SK-N-SH (cell line): ENCODE measurements around the gene FAM221B. TPM values are rescaled to one million over a fixed set of nuclear protein-coding genes. Genes with fewer than 3 reads are reported as not detected.

ENCODE experiments used
- CTCF ChIA-PET: fragments of 300-600, 350-600 bp; formaldehyde crosslinking; extraction: SDS; loops from one replicate; lab custom pipeline; 2021; lab: Yijun Ruan, JAX
- POLR2A ChIA-PET: fragments of 350-600 bp; sonication (Branson Sonifier 250); formaldehyde crosslinking; extraction: SDS; loops from one replicate; lab custom pipeline; 2020; ENCODE audit warnings: antibody characterized with exemption, inconsistent platforms; lab: Yijun Ruan, JAX
- DNase-seq: peaks from one replicate; pipeline ENCODE4 v3.0.0; 2012
- H2AFZ ChIP-seq: fragments of 200-600 bp; sonication (generic); 2 replicates; pipeline ENCODE4 v1.8.1; 2016; ENCODE audit warnings: antibody characterized with exemption, mild to moderate bottlenecking, low read depth
- H3F3A ChIP-seq: fragments of 200-600 bp; sonication (generic); replicated peaks from 2 replicates; pipeline ENCODE3; 2016; ENCODE audit warnings: antibody characterized with exemption, mild to moderate bottlenecking; ENCODE audit not compliant: insufficient read depth
- H3K27ac ChIP-seq, 2 experiments: fragments of 200-500 bp in 1 of 2; fragments of 200-600 bp in 1 of 2; sonication (Bioruptor generic) in 1 of 2; sonication (generic), shearing (Covaris generic) in 1 of 2; 2 replicates each; pipeline versions ENCODE4 v1.5.1 to v1.6.1; 2014 to 2016; ENCODE audit warnings: low read depth in 2 of 2, inconsistent platforms in 1 of 2, low read length in 1 of 2, mild to moderate bottlenecking in 1 of 2, mixed read lengths in 1 of 2
- H3K27me3 ChIP-seq: fragments of 200-600 bp; sonication (generic), shearing (Covaris generic); 2 replicates; pipeline ENCODE4 v1.6.1; 2016; ENCODE audit warnings: mixed run types; ENCODE audit not compliant: insufficient read depth
- H3K36me3 ChIP-seq, 2 experiments: fragments of 200-500 bp in 1 of 2; fragments of 200-600 bp in 1 of 2; sonication (Bioruptor generic) in 1 of 2; sonication (generic) in 1 of 2; replicated peaks in 1 of 2; 2 replicates each; pipeline versions ENCODE3 to v1.5.1; 2014 to 2016; ENCODE audit warnings: low read length in 1 of 2, mild to moderate bottlenecking in 1 of 2; ENCODE audit not compliant: insufficient read depth in 2 of 2, control insufficient read depth in 1 of 2
- H3K4me1 ChIP-seq, 2 experiments: fragments of 200-500 bp in 1 of 2; fragments of 200-600 bp in 1 of 2; sonication (Bioruptor generic) in 1 of 2; sonication (generic), shearing (Covaris generic) in 1 of 2; 2 replicates each; pipeline versions ENCODE4 v1.5.1 to v1.6.1; 2014 to 2016; ENCODE audit warnings: low read depth in 1 of 2, low read length in 1 of 2, mixed run types in 1 of 2; ENCODE audit not compliant: insufficient read depth in 2 of 2, control insufficient read depth in 1 of 2
- H3K4me2 ChIP-seq: fragments of 200-600 bp; sonication (generic), shearing (Covaris generic); 2 replicates; pipeline ENCODE4 v1.6.1; 2017; ENCODE audit warnings: mixed run types
- H3K4me3 ChIP-seq, 2 experiments: fragments of 200-500 bp in 1 of 2; fragments of 200-600 bp in 1 of 2; sonication (Bioruptor generic) in 1 of 2; sonication (generic), shearing (Covaris generic) in 1 of 2; 2 replicates each; pipeline versions ENCODE4 v1.5.1 to v1.8.1; 2014 to 2016; ENCODE audit warnings: low read depth in 2 of 2, inconsistent platforms in 1 of 2, low read length in 1 of 2, mild to moderate bottlenecking in 1 of 2, mixed read lengths in 1 of 2, moderate library complexity in 1 of 2
- H3K79me2 ChIP-seq: fragments of 200-600 bp; sonication (generic); 2 replicates; pipeline ENCODE4 v1.8.1; 2017; ENCODE audit warnings: mild to moderate bottlenecking; ENCODE audit not compliant: insufficient read depth
- H3K9ac ChIP-seq: fragments of 200-600 bp; sonication (generic); 2 replicates; pipeline ENCODE4 v1.6.1; 2017; ENCODE audit warnings: mixed run types
- H3K9me2 ChIP-seq: fragments of 200-600 bp; sonication (generic); 2 replicates; pipeline ENCODE4 v1.6.1; 2017; ENCODE audit warnings: mixed run types
- H3K9me3 ChIP-seq: fragments of 200-600 bp; sonication (generic); 2 replicates; pipeline ENCODE4 v1.6.1; 2017; ENCODE audit warnings: mixed run types, mild to moderate bottlenecking, moderate library complexity
- H4K20me1 ChIP-seq: fragments of 200-600 bp; sonication (generic); 2 replicates; pipeline ENCODE4 v1.6.1; 2017; ENCODE audit warnings: mild to moderate bottlenecking, mixed run types; ENCODE audit not compliant: insufficient read depth
- CHD2 ChIP-seq: fragments of 150-350 bp; IDR thresholded peaks from 2 replicates; pipeline ENCODE4 v1.6.1; 2018; ENCODE audit warnings: low read length; ENCODE audit not compliant: partially characterized antibody
- CTCF ChIP-seq: fragments of 200-600 bp; sonication (generic); IDR thresholded peaks from 2 replicates; pipeline ENCODE4 v1.6.1; 2017; ENCODE audit warnings: antibody characterized with exemption, mild to moderate bottlenecking, moderate library complexity
- ELF1 ChIP-seq: IDR thresholded peaks from 2 replicates; pipeline ENCODE4 v1.4.0; 2012
- FOSL2 ChIP-seq: IDR thresholded peaks from 2 replicates; pipeline ENCODE4 v1.4.0; 2012; ENCODE audit warnings: low read depth, mild to moderate bottlenecking, moderate library complexity, borderline replicate concordance
- GATA2 ChIP-seq: sonication (generic); formaldehyde crosslinking; IDR thresholded peaks from 2 replicates; pipeline ENCODE4 v1.5.0; 2020; ENCODE audit warnings: mild to moderate bottlenecking, missing genetic modification reagents
- MAX ChIP-seq: IDR thresholded peaks from 2 replicates; pipeline ENCODE4 v1.4.0; 2012; ENCODE audit warnings: low read depth
- RFX5 ChIP-seq: IDR thresholded peaks from 2 replicates; pipeline ENCODE4 v1.6.1; 2012; ENCODE audit warnings: mild to moderate bottlenecking, improper control_type of control experiment, low read length
- SMC3 ChIP-seq: IDR thresholded peaks from 2 replicates; pipeline ENCODE4 v1.6.1; 2012; ENCODE audit warnings: low read depth, low read length, improper control_type of control experiment
- TCF12 ChIP-seq: IDR thresholded peaks from 2 replicates; pipeline ENCODE4 v1.4.0; 2012
- ZBTB33 ChIP-seq: IDR thresholded peaks from 2 replicates; pipeline ENCODE4 v1.4.0; 2012; ENCODE audit warnings: low read depth, borderline replicate concordance
- WGBS: methylation state at CpG from one replicate; pipeline ENCODE4 v1.1.6; 2017; ENCODE audit warnings: low lambda C conversion rate; 5-methylcytosine and 5-hydroxymethylcytosine counted together
- polyA plus RNA-seq, 3 experiments: library from polyadenylated mRNA; depleted of rRNA; stranded (reverse); fragments of >200 nt; gene quantifications; 2 replicates each; pipeline ENCODE4 v1.2.3, GENCODE V29; 2012

FAM221B gene
- polyA plus RNA-seq, 1 of the 3 experiments (the other 2 are of a cell fraction), result not detected

- TF ChIP-seq CTCF, result no peak
- no peak for TF ChIP-seq ELF1
- TF ChIP-seq MAX, result no peak
- no peak for TF ChIP-seq CHD2
- TF ChIP-seq GATA2 (CRISPR knock-in tag), result no peak
Measured at GRCh38 chr9:35852267-35852815, 23.8 kb upstream of the FAM221B start (continued).

GRCh38 chr9:35847792-35848572 is 19.4 kb upstream of the FAM221B start:
- no peaks in the 10 kb centered on the region for H3K9me3 ChIP-seq
- peak overlapping the region; percentile 41; the same call in 1 of the 2 replicates for H3K4me2 ChIP-seq
- no peaks in the 10 kb centered on the region for H3K27me3 ChIP-seq
- H3K9ac ChIP-seq, result no peak overlapping the region
- TF ChIP-seq MAX (0 out of 2 replicates have a peak, but pooled peaks have one; percentile 33), FOSL2 (peak; percentile 45; the same call in 1 of the 2 replicates), ZBTB33 (no peak), RFX5 (no peak), TCF12 (peak; percentile 63), SMC3 (no peak)
- POLR2A ChIA-PET, result no interaction called here
- H2AFZ ChIP-seq, result no peak overlapping the region
- no peaks in the 10 kb centered on the region for H3K9me2 ChIP-seq
- H3K4me3 ChIP-seq, result no peak overlapping the region
- WGBS, result 36% methylated on average over 4 of the region's 4 CpGs
- H3F3A ChIP-seq, result peaks cover 16% of the 10 kb centered on the region
- H3K4me1 ChIP-seq, result peaks cover 6 to 14% of the 10 kb centered on the region in 2 experiments
- no peaks in the 10 kb centered on the region for H4K20me1 ChIP-seq
- CTCF ChIA-PET, result interaction anchor here (1.0 to 1.8 kb wide), 4 partner anchors 9 to 22 kb away, joined by 3 to 8 read pairs (median 4); no protein-coding TSS in a partner anchor
- no peaks in the 10 kb centered on the region for H3K79me2 ChIP-seq
- peak overlapping the region in 1 of 2 experiments; percentile 49; a peak in 3 of 4 replicates for H3K27ac ChIP-seq
- H3K36me3 ChIP-seq, result peaks cover 0 to 6% of the 10 kb centered on the region in 2 experiments
- DNase-seq, result no peak
